Nucleus accumbens (tissue), 56 donors: ENCODE data around the gene ERFE.
"Not testable (repeated sequence)": the region's sequence is repeated elsewhere in the genome, so short reads cannot be mapped to it uniquely, and the experiment has no call there.

Experiments used
- DNase-seq, 56 donors: peaks; one replicate each; lab custom pipeline; 2025; lab: John Stamatoyannopoulos, UW

ERFE gene

GRCh38 chr2:238166391-238167343 is 7.9 kb downstream of the ERFE start:
- no peak for DNase-seq

DNA sequence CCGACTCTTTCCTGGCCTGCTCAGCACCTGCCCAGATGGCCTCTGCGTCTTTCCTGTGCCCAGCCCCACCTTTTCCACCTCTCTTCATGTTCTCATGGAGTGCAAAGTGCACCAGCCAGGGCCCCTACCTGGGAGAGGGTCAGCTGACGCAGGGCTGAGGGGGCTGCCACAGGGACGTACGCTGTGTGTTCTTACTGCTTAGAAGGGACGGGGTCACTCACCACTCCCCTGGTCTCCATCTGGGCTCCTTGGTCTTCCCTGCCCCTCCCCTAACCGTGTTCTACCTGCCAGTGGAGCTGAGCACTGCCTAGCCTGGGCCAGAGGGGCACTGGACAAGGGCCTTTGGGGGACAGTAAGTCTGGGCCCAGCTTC is 8.6 kb downstream of the ERFE start:
- no peak for DNase-seq

GRCh38 chr2:238167761-238168160 is 9.0 kb downstream of the ERFE start:
- DNase-seq = peak in 3 of 56 donors; percentile 28 to 37 (median 31)

DNA sequence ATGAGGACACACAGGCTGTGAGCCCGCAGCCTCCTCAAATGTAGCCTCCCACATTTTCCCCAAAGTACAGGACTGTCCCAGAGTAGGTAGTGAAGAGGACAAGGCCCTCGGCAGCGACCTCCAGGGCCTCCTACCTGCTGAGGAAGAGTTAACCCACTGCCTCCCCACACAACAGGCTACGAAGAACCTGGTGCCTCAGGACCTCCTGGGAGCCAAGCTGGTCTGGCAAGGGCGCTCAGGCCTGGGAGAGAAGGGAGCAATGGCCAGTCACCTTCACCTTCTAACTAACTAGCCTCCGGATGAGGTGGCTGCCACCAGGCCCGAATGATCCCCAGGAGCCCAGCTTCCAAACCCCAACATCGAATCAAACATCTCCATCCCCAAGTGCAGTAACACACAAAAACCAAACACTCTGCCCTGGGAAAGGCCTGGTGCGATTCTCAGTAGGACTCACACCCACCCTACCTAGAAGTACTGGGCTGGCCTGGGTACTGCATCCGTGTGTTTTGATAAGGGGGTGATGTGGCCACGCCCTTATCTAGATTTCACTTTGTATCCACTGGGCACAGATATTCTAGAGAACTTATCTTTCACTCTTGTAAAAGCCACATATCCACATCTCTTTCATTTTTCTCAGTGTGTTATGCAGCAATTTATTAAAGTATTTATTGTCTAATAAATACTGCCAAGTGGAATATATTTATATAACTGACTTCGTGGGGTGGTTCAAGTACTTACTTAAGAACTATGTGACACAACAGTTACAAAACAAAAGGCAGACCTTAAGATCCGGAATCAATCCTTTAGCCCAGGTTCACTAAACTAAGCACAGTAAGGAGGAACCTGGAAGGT is 9.7 kb downstream of the ERFE start:
- DNase-seq = no peak

DNA sequence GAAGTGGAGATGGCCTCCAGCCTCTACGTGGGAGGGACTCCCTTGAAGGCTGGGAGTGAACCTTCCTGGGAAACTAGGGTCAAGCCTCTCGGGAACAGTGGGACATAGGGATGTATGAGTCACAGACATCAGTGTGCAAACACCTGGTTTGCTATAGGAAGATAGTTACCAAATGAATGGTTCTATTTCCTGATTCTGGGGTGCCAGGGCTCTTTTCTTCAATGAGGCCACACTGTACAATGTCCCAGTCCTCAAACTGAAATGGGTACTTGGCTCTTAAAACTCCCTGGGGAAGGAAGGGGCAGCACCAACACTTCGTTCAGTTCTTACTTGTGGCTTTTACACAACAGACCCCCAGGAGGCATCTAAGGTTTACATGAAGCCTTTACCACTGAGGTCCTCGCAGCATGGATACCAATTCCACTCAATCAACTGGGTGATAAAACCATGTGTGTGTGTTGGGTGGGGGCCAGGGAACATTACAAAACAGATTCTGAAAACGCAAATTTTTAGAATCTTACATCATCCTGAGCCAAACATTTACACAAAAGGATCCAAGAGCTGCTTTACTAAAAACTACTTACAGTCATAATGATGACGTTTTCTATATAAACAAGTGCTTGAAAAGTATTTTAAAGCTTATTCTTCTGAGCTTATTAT is 10.4 kb downstream of the ERFE start:
- DNase-seq = no peak

- peak in 6 of 56 donors; percentile 11 to 21 (median 17) for DNase-seq
Observed at GRCh38 chr2:238169708-238170251, 11.0 kb downstream of the ERFE start.

DNA sequence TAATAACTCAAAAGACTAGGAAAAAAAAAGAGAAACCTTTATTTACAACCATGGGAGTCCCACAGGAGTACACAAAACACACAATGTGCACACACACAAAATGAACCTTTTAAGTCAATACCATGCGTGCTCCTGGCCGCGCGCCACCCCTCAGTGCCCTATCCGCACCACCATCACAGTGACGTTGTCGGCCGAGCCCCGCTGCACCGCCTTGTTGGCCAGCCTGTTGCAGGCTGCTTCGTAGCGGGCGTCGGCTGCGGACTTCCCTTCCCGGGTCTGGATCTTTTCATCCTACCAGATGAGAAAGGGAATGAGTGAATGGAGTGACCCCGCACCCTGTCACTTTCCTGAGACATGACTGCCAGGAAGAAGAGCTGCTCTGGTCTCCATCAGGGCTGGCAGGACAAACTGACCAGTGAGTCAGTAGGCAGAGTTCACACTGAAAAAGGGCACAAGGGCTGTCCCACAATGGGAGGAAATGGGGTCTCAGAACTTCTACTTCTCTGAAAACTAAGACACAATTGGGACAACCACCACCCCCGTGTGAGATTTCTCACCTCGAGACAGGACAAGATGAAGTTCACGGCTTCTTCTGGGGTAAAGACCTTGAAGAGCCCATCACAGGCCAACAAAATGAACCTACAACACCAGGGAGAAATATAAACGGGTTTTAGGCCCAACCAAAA is 11.8 kb downstream of the ERFE start:
- no peak for DNase-seq

GRCh38 chr2:238171072-238171431 is 12.3 kb downstream of the ERFE start:
- DNase-seq = not testable (repeated sequence)

- DNase-seq = no peak
Observed at GRCh38 chr2:238171575-238172187, 12.9 kb downstream of the ERFE start.

- DNase-seq = no peak
Observed at GRCh38 chr2:238172439-238172838, 13.7 kb downstream of the ERFE start.

DNA sequence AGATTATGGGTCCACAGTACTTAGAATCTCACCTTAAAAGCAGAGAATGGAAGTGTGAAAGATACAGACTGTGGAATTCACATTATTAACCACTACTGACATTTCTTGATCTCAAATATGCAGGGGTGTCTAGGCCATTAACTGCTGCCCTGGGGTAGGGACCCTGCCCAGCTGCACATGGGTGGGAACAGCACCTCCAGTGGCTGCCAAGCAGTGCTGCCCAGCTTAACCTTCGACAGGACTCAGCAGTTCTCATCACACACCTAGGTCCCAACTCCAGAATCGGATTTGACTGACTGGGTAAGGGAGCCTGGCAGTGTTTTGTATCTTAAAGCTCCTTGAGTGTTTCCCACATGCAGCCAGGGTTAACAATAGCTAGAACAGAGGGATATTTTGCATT is 14.9 kb downstream of the ERFE start:
- DNase-seq = no peak

- no peak for DNase-seq
Observed at GRCh38 chr2:238174291-238174690, 15.5 kb downstream of the ERFE start.

DNA sequence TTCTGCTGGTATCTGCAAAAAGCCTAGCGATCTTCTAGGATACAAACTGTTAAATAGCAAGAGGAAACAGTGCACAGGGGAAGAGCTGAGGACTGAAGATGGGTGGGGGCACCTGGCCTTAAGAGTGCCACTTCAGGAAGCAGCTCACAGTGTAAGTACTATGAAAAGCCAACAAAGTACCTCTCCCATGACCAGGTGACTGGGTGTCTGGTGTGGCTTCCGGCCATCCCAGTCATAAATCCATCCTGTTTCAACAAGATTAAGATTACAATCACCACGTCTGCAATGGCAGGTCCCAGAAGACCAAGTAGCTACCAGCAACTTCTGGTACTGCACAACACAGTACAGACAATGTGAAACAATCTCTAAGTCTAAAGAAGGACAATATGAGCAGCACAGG is 15.9 kb downstream of the ERFE start:
- DNase-seq = no peak

- no peak for DNase-seq
Observed at GRCh38 chr2:238176613-238177012, 17.8 kb downstream of the ERFE start.

- no peak for DNase-seq
Observed at GRCh38 chr2:238180554-238180953, 21.8 kb downstream of the ERFE start.

DNA sequence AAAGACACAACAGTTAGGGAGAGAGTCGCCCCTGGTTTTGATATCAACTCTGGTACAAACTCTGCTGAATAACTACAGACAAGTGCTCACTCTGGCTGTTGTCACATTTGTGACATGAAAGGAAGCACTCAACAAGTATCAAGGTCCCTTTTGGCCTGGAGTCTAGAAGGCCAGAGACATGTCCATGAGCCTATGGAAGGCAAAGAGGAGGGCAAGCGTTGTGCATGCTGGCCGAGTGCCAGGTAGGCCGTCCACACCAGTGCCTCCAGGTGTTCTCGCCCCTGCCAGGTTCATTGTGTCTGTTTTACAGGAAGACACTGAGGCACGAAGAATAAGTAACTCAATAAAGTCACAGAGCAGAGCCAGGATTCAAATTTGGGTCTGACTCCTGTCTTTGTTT is 23.6 kb downstream of the ERFE start:
- DNase-seq = no peak

GRCh38 chr2:238183821-238184220 is 25.1 kb downstream of the ERFE start:
- no peak for DNase-seq

DNA sequence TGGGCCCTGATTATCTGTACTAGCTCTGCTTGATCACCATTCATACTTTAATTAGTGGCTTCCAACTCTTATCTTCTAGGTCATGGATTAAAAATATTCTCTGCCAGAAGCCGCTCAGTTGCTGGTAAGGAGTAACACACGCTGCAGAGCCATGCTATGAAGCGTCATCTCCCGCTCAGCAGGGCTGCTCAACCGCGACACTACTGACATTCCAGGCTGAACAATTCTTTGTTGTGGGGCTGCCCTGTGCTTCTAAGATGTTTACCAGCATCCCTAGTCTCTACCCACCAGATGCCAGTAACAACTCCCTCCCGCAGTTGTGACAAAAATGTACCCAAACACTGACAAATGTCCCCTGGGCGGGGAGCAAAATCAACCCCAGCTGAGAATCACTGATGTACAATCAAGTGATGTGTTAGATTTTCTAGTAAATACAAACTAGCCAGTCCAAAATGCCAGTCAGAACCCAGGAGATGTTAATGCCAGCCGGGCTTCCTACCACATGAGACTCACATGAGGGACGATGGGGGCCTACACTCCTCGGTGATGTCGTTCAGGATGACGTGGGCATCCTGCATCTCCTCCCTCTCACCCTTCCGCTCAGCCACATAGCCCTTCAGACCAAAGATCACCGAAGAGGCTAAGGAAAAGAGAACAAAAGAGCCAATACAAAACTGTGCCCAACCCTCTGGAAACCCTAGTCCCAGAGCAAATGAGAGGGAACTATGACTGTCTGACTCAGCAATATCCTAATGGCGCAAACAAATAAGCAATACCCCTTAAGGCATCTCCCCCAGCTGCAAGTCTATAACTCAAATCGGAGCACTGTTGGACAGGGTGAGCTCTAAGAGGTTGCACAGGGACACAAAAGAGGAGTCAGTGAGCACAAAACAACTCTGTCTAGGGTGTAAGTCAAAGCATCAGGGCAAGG is 29.1 kb downstream of the ERFE start:
- peak in 23 of 56 donors; percentile 12 to 69 (median 32) for DNase-seq

DNA sequence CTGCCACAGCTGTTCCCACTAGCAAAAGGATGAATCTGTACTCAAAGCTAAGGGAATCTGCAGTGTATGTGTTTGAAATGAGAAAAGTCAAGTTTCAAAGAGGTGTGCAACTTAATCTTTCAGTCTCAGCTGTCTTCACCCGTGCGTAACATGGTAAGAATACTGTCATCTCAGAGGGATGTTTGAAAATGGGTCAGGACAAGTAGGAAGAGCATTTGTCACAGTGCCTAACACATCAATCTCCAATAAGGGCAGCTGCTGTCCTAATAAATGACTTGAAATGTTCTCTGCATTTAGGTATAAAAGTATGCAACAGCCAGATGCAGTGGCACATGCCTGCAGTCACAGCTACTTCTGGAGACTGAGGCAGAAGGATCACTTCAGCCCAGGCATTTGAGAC is 31.7 kb downstream of the ERFE start:
- DNase-seq = no peak
